T1000 (cell line): ENCODE data around the gene NHP2.
A peak's percentile ranks its signal among the peaks of the same experiment; 100 is the strongest.
"Not testable (repeated sequence)": the region's sequence is repeated elsewhere in the genome, so short reads cannot be mapped to it uniquely, and the experiment has no call there.

Source experiments
- DNase-seq: peaks from one replicate; lab custom pipeline; 2025; ENCODE audit warnings: mixed read lengths; lab: John Stamatoyannopoulos, UW

The NHP2 gene

GRCh38 chr5:178130576-178131445 lies 22.9 kb downstream of the NHP2 start, which contains the start of gene RMND5B:
Gene RMND5B (plus strand): TSS chr5:178131014. CDS start chr5:178138120, 7,106 bp downstream.
- peak; percentile 64 for DNase-seq

- DNase-seq = not testable (repeated sequence)
These were observed 23.5 kb downstream of the NHP2 start for GRCh38 chr5:178130234-178130575.

- no peak for DNase-seq
These were observed 24.4 kb downstream of the NHP2 start for GRCh38 chr5:178129296-178129695.

GRCh38 chr5:178127300-178128009 lies 26.2 kb downstream of the NHP2 start:
- not testable (repeated sequence) for DNase-seq

- DNase-seq = no peak
These were observed 27.1 kb downstream of the NHP2 start for GRCh38 chr5:178126556-178126955.

GRCh38 chr5:178125253-178125906 lies 28.3 kb downstream of the NHP2 start:
- no peak for DNase-seq

GRCh38 chr5:178123966-178124925 lies 29.4 kb downstream of the NHP2 start:
- no peak for DNase-seq

- DNase-seq = no peak
These were observed 30.4 kb downstream of the NHP2 start for GRCh38 chr5:178123094-178123965.

GRCh38 chr5:178122346-178122745 lies 31.3 kb downstream of the NHP2 start:
- DNase-seq = no peak

- DNase-seq = no peak
These were observed 32.1 kb downstream of the NHP2 start for GRCh38 chr5:178121391-178122276.

- DNase-seq = no peak
These were observed 32.9 kb downstream of the NHP2 start for GRCh38 chr5:178120607-178121357.

- DNase-seq = no peak
These were observed 33.6 kb downstream of the NHP2 start for GRCh38 chr5:178119915-178120606.

- DNase-seq = no peak
These were observed 35.6 kb downstream of the NHP2 start for GRCh38 chr5:178117923-178118701.

- no peak for DNase-seq
These were observed 37.4 kb downstream of the NHP2 start for GRCh38 chr5:178116143-178116885.

- DNase-seq = no peak
These were observed 37.9 kb downstream of the NHP2 start for GRCh38 chr5:178115814-178116142.

GRCh38 chr5:178115136-178115813 lies 38.4 kb downstream of the NHP2 start:
- DNase-seq = no peak
